ENCODE measurements around the gene CLCF1. TPM values are rescaled to one million over a fixed set of nuclear protein-coding genes. Genes with fewer than 3 reads are reported as not detected.

CLCF1 gene
- total and polyA plus RNA-seq, 7 experiments from 2014 or later: 0.32 to 7.8 (median 0.70) TPM; not detected in 2

DNA sequence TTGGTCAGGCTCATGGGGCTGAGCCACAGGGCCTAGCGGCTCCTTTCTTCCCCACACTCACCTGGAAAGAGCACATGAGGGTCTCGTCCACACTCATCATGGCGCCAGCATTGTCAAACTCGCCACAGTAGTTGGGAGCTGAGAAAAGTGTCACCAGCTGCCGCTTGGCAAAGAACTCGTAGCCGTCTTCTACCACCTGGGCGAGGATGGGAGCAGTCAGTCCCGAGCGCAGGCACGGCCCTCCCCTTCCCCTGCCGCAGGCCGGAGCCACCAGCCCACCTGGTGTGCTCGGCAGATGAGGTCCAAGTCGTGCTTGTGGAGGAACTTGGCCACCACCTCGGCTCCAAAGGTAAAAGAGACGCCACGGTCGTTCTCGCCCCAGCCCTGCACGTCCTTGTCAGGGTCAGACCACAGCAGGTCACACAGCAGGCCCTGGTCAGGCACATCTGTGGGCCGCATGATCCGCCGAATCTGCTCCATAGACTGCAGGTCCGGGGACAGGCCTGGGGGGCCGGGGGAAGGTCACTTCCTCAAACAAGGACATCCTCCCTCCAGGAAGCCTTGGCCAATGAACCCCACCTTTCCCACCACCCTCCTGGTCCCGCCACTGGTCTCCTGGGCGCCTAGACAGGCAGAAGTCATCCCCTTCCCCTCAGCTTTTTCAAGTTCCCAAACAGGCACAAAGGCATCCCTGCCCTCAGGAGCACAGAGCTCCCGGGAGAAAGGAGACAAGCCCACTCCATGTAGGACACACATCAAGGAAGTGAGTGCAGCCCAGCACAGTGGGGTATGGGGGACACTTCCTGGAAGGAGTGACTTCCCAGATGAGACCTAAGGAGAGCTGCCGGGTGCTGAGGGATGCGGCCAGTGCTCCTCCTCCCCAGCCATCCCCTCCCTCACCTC is 25.5 kb upstream of the CLCF1 start:
- Histone ChIP-seq H3K27ac (ENCODE audit: low read depth, low read length) (peak overlapping the region; percentile 75), H3K4me3 (ENCODE audit: low read length) (no peak overlapping the region), H3K36me3 (ENCODE audit: control insufficient read depth in 2 of 3, insufficient read depth in 3 of 3, low read length in 3 of 3) (peaks cover 13 to 59% (median 14%) of the 10 kb centered on the region in 3 experiments), H3K4me1 (ENCODE audit: control insufficient read depth in 2 of 2, insufficient read depth in 2 of 2, low read length in 2 of 2) (peaks cover 44 to 54% of the 10 kb centered on the region in 2 donors), H3K9me3 (ENCODE audit: control insufficient read depth in 2 of 3, low read length in 3 of 3) (no peaks in the 10 kb centered on the region), H3K27me3 (ENCODE audit: control insufficient read depth in 2 of 2, insufficient read depth in 2 of 2, low read length in 2 of 2) (no peaks in the 10 kb centered on the region)
- H3K27ac Mint-ChIP-seq: peak overlapping the region in 8 of 9 donors; percentile 4 to 92 (median 76)
- peaks cover 24 to 55% (median 43%) of the 10 kb centered on the region in 7 donors for H3K4me1 Mint-ChIP-seq
- H3K4me3 Mint-ChIP-seq: peak overlapping the region in 9 of 10 donors; percentile 10 to 99 (median 60)
- intact Hi-C loops (cut with micrococcal nuclease): no loop called here
- ATAC-seq (no peak), DNase-seq (no peak)
- no peaks in the 10 kb centered on the region for H3K9me3 Mint-ChIP-seq
- ChIA-PET POLR2A (interaction anchor here (1.1 to 25.4 kb wide), 8 partner anchors 10 to 122 kb away, joined by 3 to 1530 read pairs (median 6); partner anchors contain the start of genes CARNS1, PITPNM1, POLD4 and PTPRCAP), CTCF (interaction anchor here (1.2 to 6.0 kb wide), 3 partner anchors 40 to 232 kb away, joined by 3 to 37 read pairs (median 4); partner anchors contain the start of gene PTPRCAP)
- H3K36me3 Mint-ChIP-seq: peaks cover 0 to 27% (median 0%) of the 10 kb centered on the region in 5 donors
- no peaks in the 10 kb centered on the region for H3K27me3 Mint-ChIP-seq

DNA sequence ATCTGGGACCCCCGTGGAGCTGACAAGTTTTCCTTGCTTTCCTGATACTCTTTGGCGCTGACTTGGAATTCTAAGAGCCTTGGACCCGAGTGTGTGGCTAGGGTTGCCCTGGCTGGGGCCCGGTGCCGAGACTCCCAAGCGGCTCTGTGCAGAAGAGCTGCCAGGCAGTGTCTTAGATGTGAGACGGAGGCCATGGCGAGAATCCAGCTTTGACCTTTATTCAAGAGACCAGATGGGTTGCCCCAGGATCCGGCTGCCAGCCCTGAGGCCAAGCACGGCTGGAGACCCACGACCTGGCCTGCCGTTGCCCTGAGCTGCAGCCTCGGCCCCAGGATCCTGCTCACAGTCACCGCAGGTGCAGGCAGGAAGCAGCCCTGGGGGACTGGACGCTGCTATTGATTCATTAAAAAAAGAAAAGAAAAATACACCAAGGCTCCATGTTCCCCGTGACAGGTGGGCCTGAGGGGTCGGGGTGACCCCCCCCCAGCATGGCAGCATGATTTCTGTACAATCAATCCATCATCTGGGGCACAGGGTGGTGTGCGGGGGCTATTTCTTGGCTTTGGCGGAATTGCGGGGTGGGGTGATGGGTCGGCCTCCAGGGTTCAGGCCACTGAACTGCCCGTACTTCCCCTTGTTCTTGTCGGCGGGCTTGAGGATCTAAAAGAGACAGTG is 24.7 kb upstream of the CLCF1 start:
- H3K9me3 Mint-ChIP-seq: no peaks in the 10 kb centered on the region
- H3K27me3 ChIP-seq (ENCODE audit: control insufficient read depth in 2 of 2, insufficient read depth in 2 of 2, low read length in 2 of 2): no peaks in the 10 kb centered on the region
- H3K4me3 ChIP-seq (ENCODE audit: low read length): no peak overlapping the region
- peaks cover 39 to 50% of the 10 kb centered on the region in 2 donors for H3K4me1 ChIP-seq (ENCODE audit: control insufficient read depth in 2 of 2, insufficient read depth in 2 of 2, low read length in 2 of 2)
- H3K36me3 Mint-ChIP-seq: peaks cover 0 to 26% (median 0%) of the 10 kb centered on the region in 5 donors
- peak overlapping the region; percentile 75 for H3K27ac ChIP-seq (ENCODE audit: low read depth, low read length)
- no peak for DNase-seq
- no peak for ATAC-seq
- H3K4me3 Mint-ChIP-seq: peak overlapping the region; percentile 14 to 72 (median 48)
- intact Hi-C loops (cut with micrococcal nuclease): no loop called here
- H3K36me3 ChIP-seq (ENCODE audit: control insufficient read depth in 2 of 3, insufficient read depth in 3 of 3, low read length in 3 of 3): peaks cover 13 to 59% (median 14%) of the 10 kb centered on the region in 3 experiments
- H3K27me3 Mint-ChIP-seq: no peaks in the 10 kb centered on the region
- CTCF ChIA-PET: interaction anchor here (1.0 kb wide), 1 partner anchor 56 kb away, joined by 3 read pairs; no protein-coding TSS in a partner anchor
- POLR2A ChIA-PET: interaction anchor here (1.1 to 25.4 kb wide), 6 partner anchors 11 to 154 kb away, joined by 3 to 1530 read pairs (median 4); partner anchors contain the start of genes CARNS1, PTPRCAP and RPS6KB2
- no peaks in the 10 kb centered on the region for H3K9me3 ChIP-seq (ENCODE audit: control insufficient read depth in 2 of 3, low read length in 3 of 3)
- peak overlapping the region; percentile 44 to 94 (median 77) for H3K27ac Mint-ChIP-seq
- peaks cover 28 to 54% (median 42%) of the 10 kb centered on the region in 7 donors for H3K4me1 Mint-ChIP-seq

DNA sequence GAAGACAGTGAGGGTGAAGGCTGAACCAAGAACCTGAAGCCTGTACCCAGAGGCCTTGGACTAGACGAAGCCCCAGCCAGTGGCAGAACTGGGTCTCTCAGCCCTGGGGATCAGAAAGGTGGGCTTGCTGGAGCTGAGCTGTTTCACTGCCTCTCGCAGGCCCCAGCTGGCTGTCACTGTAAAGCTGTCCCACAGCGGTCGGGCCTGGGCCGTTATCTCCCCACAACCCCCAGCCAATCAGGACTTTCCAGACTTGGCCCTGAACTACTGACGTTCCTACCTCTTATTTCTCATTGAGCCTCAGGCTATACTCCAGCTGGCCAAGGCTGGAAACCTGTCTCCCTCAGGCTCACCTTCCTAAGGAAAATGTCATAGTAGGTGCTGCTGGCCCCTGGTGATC is 24.1 kb upstream of the CLCF1 start:
- H3K36me3 Mint-ChIP-seq: peaks cover 0 to 26% (median 0%) of the 10 kb centered on the region in 5 donors
- intact Hi-C loops (cut with micrococcal nuclease): no loop called here
- no peak overlapping the region for H3K4me3 ChIP-seq (ENCODE audit: low read length)
- H3K27ac ChIP-seq (ENCODE audit: low read depth, low read length): peak overlapping the region; percentile 75
- H3K36me3 ChIP-seq (ENCODE audit: control insufficient read depth in 2 of 3, insufficient read depth in 3 of 3, low read length in 3 of 3): peaks cover 13 to 59% (median 14%) of the 10 kb centered on the region in 3 experiments
- H3K9me3 ChIP-seq (ENCODE audit: control insufficient read depth in 2 of 3, low read length in 3 of 3): no peaks in the 10 kb centered on the region
- ATAC-seq (no peak), DNase-seq (no peak)
- H3K27me3 Mint-ChIP-seq: no peaks in the 10 kb centered on the region
- peaks cover 28 to 59% (median 44%) of the 10 kb centered on the region in 7 donors for H3K4me1 Mint-ChIP-seq
- H3K27ac Mint-ChIP-seq: peak overlapping the region; percentile 38 to 94 (median 77)
- H3K9me3 Mint-ChIP-seq: no peaks in the 10 kb centered on the region
- H3K27me3 ChIP-seq (ENCODE audit: control insufficient read depth in 2 of 2, insufficient read depth in 2 of 2, low read length in 2 of 2): no peaks in the 10 kb centered on the region
- ChIA-PET CTCF (interaction anchor here (0.6 to 1.0 kb wide), 2 partner anchors 56 to 73 kb away, joined by 3 read pairs; no protein-coding TSS in a partner anchor), POLR2A (interaction anchor here (0.8 to 25.4 kb wide), 10 partner anchors 12 to 154 kb away, joined by 3 to 1530 read pairs (median 3); partner anchors contain the start of genes CARNS1, CDK2AP2, PITPNM1 and PTPRCAP)
- H3K4me3 Mint-ChIP-seq: peak overlapping the region; percentile 14 to 75 (median 51)
- H3K4me1 ChIP-seq (ENCODE audit: control insufficient read depth in 2 of 2, insufficient read depth in 2 of 2, low read length in 2 of 2): peaks cover 36 to 47% of the 10 kb centered on the region in 2 donors

DNA sequence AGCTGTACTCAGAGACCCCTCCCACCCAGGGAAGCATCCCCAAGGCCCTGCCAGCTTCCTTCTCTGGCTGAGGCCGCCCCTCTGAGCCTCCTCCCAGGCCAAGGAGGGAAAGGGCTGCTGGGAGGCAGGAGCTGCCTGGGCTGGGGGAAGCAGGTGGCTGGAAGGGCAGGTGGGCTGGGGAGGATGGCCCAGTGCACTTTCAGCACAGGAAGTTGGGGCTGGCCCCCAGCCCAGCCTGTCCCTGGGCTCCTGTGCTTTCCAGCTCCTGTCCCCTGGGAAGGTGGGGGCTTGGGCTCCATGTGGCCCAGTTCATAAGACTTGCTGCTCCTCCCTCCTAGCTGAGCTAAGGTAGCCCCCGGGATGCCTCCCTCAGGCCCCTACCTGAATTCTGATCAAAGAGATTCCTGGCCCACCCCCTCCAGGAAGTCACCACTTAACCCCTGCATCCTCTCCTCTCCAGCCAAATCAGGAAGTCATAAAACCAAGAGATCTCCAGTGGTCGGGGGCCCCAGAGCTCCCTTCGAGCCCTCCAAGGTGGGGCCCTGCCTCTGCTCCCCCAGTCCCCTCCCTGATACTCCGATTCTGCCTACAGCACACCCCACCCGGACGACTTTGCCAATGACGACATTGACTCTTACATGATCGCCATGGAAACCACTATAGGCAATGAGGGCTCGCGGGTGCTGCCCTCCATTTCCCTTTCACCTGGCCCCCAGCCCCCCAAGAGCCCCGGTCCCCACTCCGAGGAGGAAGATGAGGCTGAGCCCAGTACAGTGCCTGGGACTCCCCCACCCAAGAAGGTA is 23.4 kb upstream of the CLCF1 start:
- no peak overlapping the region for H3K4me3 ChIP-seq (ENCODE audit: low read length)
- H3K36me3 ChIP-seq (ENCODE audit: control insufficient read depth in 2 of 3, insufficient read depth in 3 of 3, low read length in 3 of 3): peaks cover 13 to 62% (median 14%) of the 10 kb centered on the region in 3 experiments
- ATAC-seq (no peak), DNase-seq (peak in 2 of 9 donors; percentile 32 to 52)
- Mint-ChIP-seq H3K27me3 (no peaks in the 10 kb centered on the region), H3K4me3 (peak overlapping the region; percentile 62 to 81 (median 72)), H3K36me3 (peaks cover 0 to 26% (median 0%) of the 10 kb centered on the region in 5 donors), H3K27ac (peak overlapping the region; percentile 64 to 96 (median 87)), H3K4me1 (peaks cover 28 to 64% (median 45%) of the 10 kb centered on the region in 7 donors), H3K9me3 (no peaks in the 10 kb centered on the region)
- CTCF ChIA-PET: interaction anchor here (0.6 to 1.5 kb wide), 4 partner anchors 12 to 272 kb away, joined by 3 to 5 read pairs (median 3); partner anchors contain the start of gene PTPRCAP
- no peaks in the 10 kb centered on the region for H3K9me3 ChIP-seq (ENCODE audit: control insufficient read depth in 2 of 3, low read length in 3 of 3)
- H3K27me3 ChIP-seq (ENCODE audit: control insufficient read depth in 2 of 2, insufficient read depth in 2 of 2, low read length in 2 of 2): no peaks in the 10 kb centered on the region
- POLR2A ChIA-PET: interaction anchor here (0.6 to 25.4 kb wide), 14 partner anchors 8 to 286 kb away, joined by 3 to 1530 read pairs (median 3); partner anchors contain the start of genes CARNS1, CDK2AP2, PITPNM1 and POLD4
- H3K4me1 ChIP-seq (ENCODE audit: control insufficient read depth in 2 of 2, insufficient read depth in 2 of 2, low read length in 2 of 2): peaks cover 30 to 43% of the 10 kb centered on the region in 2 donors
- intact Hi-C loops (cut with micrococcal nuclease): no loop called here
- H3K27ac ChIP-seq (ENCODE audit: low read depth, low read length): peak overlapping the region; percentile 75

DNA sequence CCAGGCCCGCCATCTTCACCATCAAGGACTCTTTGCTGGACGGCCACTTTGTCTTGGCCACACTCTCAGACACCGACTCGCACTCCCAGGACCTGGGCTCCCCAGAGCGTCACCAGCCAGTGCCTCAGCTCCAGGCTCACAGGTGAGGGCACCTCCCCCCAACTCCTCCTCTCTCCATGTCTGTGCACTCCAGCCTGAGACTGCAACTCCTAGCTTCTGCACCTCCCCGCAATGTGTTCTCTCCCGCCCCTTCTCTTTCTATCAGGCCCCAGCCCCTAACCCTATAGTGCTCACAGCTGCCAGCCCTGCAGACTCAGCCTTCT is 22.8 kb upstream of the CLCF1 start:
- DNase-seq: no peak
- no peaks in the 10 kb centered on the region for H3K9me3 Mint-ChIP-seq
- H3K27ac Mint-ChIP-seq: peak overlapping the region in 7 of 9 donors; percentile 29 to 92 (median 81)
- Histone ChIP-seq H3K4me1 (ENCODE audit: control insufficient read depth in 2 of 2, insufficient read depth in 2 of 2, low read length in 2 of 2) (peaks cover 33 to 44% of the 10 kb centered on the region in 2 donors), H3K4me3 (ENCODE audit: low read length) (no peak overlapping the region), H3K9me3 (ENCODE audit: control insufficient read depth in 2 of 3, low read length in 3 of 3) (no peaks in the 10 kb centered on the region), H3K27me3 (ENCODE audit: control insufficient read depth in 2 of 2, insufficient read depth in 2 of 2, low read length in 2 of 2) (no peaks in the 10 kb centered on the region), H3K36me3 (ENCODE audit: control insufficient read depth in 2 of 3, insufficient read depth in 3 of 3, low read length in 3 of 3) (peaks cover 13 to 62% (median 14%) of the 10 kb centered on the region in 3 experiments), H3K27ac (ENCODE audit: low read depth, low read length) (peak overlapping the region; percentile 75)
- ChIA-PET POLR2A (interaction anchor here (0.6 to 25.4 kb wide), 7 partner anchors 9 to 285 kb away, joined by 3 to 1530 read pairs (median 5); partner anchors contain the start of genes CARNS1, PTPRCAP and RPS6KB2), CTCF (interaction anchor here (0.6 to 1.5 kb wide), 4 partner anchors 11 to 314 kb away, joined by 3 to 5 read pairs (median 4); partner anchors contain the start of gene PTPRCAP)
- H3K4me1 Mint-ChIP-seq: peaks cover 30 to 66% (median 46%) of the 10 kb centered on the region in 7 donors
- peak overlapping the region in 6 of 10 donors; percentile 9 to 69 (median 44) for H3K4me3 Mint-ChIP-seq
- peaks cover 0 to 26% (median 0%) of the 10 kb centered on the region in 5 donors for H3K36me3 Mint-ChIP-seq
- ATAC-seq: no peak
- H3K27me3 Mint-ChIP-seq: no peaks in the 10 kb centered on the region
- intact Hi-C loops (cut with micrococcal nuclease): no loop called here

Data from naive thymus-derived CD4-positive, alpha-beta T cell (primary cell).